ENCODE measurements around the gene CAPN7. TPM values are rescaled to one million over a fixed set of nuclear protein-coding genes. Genes with fewer than 3 reads are reported as not detected.

Gene CAPN7
- total and polyA plus RNA-seq, 9 donors, result 21.1 to 28.5 (median 23.1) TPM

Other genes starting within 250 kb of the CAPN7 start
- gene MRPS25, start 140.9 kb upstream of the CAPN7 start, total RNA-seq, result 30.2 TPM
- 10 to 100 TPM; 35.3 to 64.5 (median 46.8) TPM for gene MRPS25, start 140.9 kb upstream of the CAPN7 start, polyA plus RNA-seq (ENCODE audit: insufficient read depth in 1 of 8, insufficient read length in 8 of 8, low replicate concordance in 1 of 8)
- gene RBSN, start 107.1 kb upstream of the CAPN7 start, total RNA-seq, result 25.5 TPM
- gene RBSN, start 107.1 kb upstream of the CAPN7 start, polyA plus RNA-seq (ENCODE audit: insufficient read depth in 1 of 8, insufficient read length in 8 of 8, low replicate concordance in 1 of 8), result 10 to 100 TPM; 17.3 to 27.0 (median 22.0) TPM
- gene SH3BP5, start 126.3 kb downstream of the CAPN7 start, total RNA-seq, result 23.7 TPM
- gene SH3BP5, start 126.3 kb downstream of the CAPN7 start, polyA plus RNA-seq (ENCODE audit: insufficient read depth in 1 of 8, insufficient read length in 8 of 8, low replicate concordance in 1 of 8), result 10 to 100 TPM; 25.1 to 48.4 (median 34.3) TPM
- 26.6 TPM for gene METTL6, start 221.3 kb downstream of the CAPN7 start, total RNA-seq
- gene METTL6, start 221.3 kb downstream of the CAPN7 start, polyA plus RNA-seq (ENCODE audit: insufficient read depth in 1 of 8, insufficient read length in 8 of 8, low replicate concordance in 1 of 8), result 10 to 100 TPM; 12.8 to 17.3 (median 14.6) TPM
- 7.2 TPM for gene EAF1, start 221.4 kb downstream of the CAPN7 start, total RNA-seq
- gene EAF1, start 221.4 kb downstream of the CAPN7 start, polyA plus RNA-seq (ENCODE audit: insufficient read depth in 1 of 8, insufficient read length in 8 of 8, low replicate concordance in 1 of 8), result 10 to 100 TPM; 10.4 to 17.4 (median 14.9) TPM

All from muscle of leg (tissue), 9 donors.